H1 (cell line): ENCODE measurements around the gene C14orf132. TPM values are rescaled to one million over a fixed set of nuclear protein-coding genes. Genes with fewer than 3 reads are reported as not detected.

Experiments
- CTCF ChIA-PET: fragments of 300-600 bp; sonication (Branson Sonifier 250); formaldehyde crosslinking; loops from one replicate; lab custom pipeline; 2021; ENCODE audit not compliant: partially characterized antibody; lab: Charles Lee
- POLR2A ChIA-PET: fragments of 300-600 bp; sonication (Branson Sonifier 250); formaldehyde crosslinking; loops from one replicate; lab custom pipeline; 2021; ENCODE audit warnings: inconsistent platforms; ENCODE audit not compliant: partially characterized antibody; lab: Charles Lee
- DNase-seq, 2 experiments: peaks; one replicate each; pipeline versions ENCODE4 v3.0.0 to v3.0.0-alpha.2; 2010 to 2022; ENCODE audit warnings: low spot score in 2 of 2, low read depth in 1 of 2, mixed read lengths in 1 of 2
- FAIRE-seq: peaks from 2 replicates; lab custom pipeline; 2011; peaks lifted over from hg19 to GRCh38; lab: Jason Lieb, UNC
- H2AFZ ChIP-seq: 2 replicates; pipeline ENCODE4 v1.8.1; 2012; ENCODE audit warnings: low read length, inconsistent platforms
- H2AK5ac ChIP-seq: 2 replicates; pipeline ENCODE4 v1.6.1; 2013; ENCODE audit warnings: low read depth, low read length
- H2BK120ac ChIP-seq: replicated peaks from 2 replicates; pipeline ENCODE3; 2013; ENCODE audit warnings: low read depth, low read length, inconsistent platforms
- H2BK12ac ChIP-seq: 2 replicates; pipeline ENCODE4 v1.6.1; 2013; ENCODE audit warnings: low read depth, low read length
- H2BK15ac ChIP-seq: 2 replicates; pipeline ENCODE4 v1.6.1; 2013; ENCODE audit warnings: low read length
- H2BK20ac ChIP-seq: 2 replicates; pipeline ENCODE4 v1.6.1; 2013; ENCODE audit warnings: low read length
- H2BK5ac ChIP-seq: 2 replicates; pipeline ENCODE4 v1.6.1; 2013; ENCODE audit warnings: low read depth, low read length
- H3K14ac ChIP-seq: 2 replicates; pipeline ENCODE4 v1.6.1; 2013; ENCODE audit warnings: inconsistent platforms; ENCODE audit not compliant: insufficient read length
- H3K18ac ChIP-seq: 2 replicates; pipeline ENCODE4 v1.6.1; 2013; ENCODE audit warnings: low read length; ENCODE audit errors: extremely low read depth
- H3K23ac ChIP-seq: 2 replicates; pipeline ENCODE4 v1.6.1; 2013; ENCODE audit warnings: inconsistent platforms; ENCODE audit not compliant: insufficient read length
- H3K23me2 ChIP-seq: 2 replicates; pipeline ENCODE4 v1.6.1; 2013; ENCODE audit warnings: low read depth, low read length
- H3K27ac ChIP-seq: 2 replicates; pipeline ENCODE4 v1.6.1; 2011; ENCODE audit warnings: low read depth, low read length, inconsistent platforms
- H3K27me3 ChIP-seq, 4 experiments: replicated peaks in 1 of 4; 1 replicate in 1 of 4; 2 replicates in 3 of 4; pipeline versions ENCODE4 v1.6.1 to v1.8.1; 2011 to 2013; ENCODE audit warnings: low read length in 3 of 4, mild to moderate bottlenecking in 3 of 4, inconsistent platforms in 2 of 4, mixed read lengths in 2 of 4, moderate library complexity in 1 of 4; ENCODE audit not compliant: control insufficient read depth in 3 of 4, insufficient read depth in 3 of 4; ENCODE audit errors: extremely low read depth in 1 of 4
- H3K36me3 ChIP-seq, 4 experiments: 2 replicates each; pipeline versions ENCODE4 v1.6.1 to v1.8.1; 2011 to 2013; ENCODE audit warnings: mild to moderate bottlenecking in 4 of 4, low read length in 3 of 4, moderate library complexity in 2 of 4, control low read depth in 1 of 4, inconsistent platforms in 1 of 4; ENCODE audit not compliant: insufficient read depth in 4 of 4, control insufficient read depth in 2 of 4
- H3K4ac ChIP-seq: replicated peaks from 2 replicates; pipeline ENCODE3; 2013; ENCODE audit warnings: low read length, low read depth, mixed read lengths, inconsistent platforms; ENCODE audit not compliant: insufficient read length
- H3K4me1 ChIP-seq, 4 experiments: replicated peaks in 1 of 4; 1 replicate in 1 of 4; 2 replicates in 3 of 4; pipeline versions ENCODE4 v1.6.1 to v1.8.1; 2011 to 2013; ENCODE audit warnings: low read length in 3 of 4, inconsistent platforms in 2 of 4, mixed read lengths in 1 of 4; ENCODE audit not compliant: insufficient read depth in 4 of 4, control insufficient read depth in 3 of 4
- H3K4me2 ChIP-seq, 2 experiments: 2 replicates each; pipeline versions ENCODE4 v1.6.1 to v1.8.1; 2011 to 2013; ENCODE audit warnings: low read depth in 2 of 2, low read length in 2 of 2, control low read depth in 1 of 2, inconsistent platforms in 1 of 2, mild to moderate bottlenecking in 1 of 2; ENCODE audit not compliant: insufficient read depth in 1 of 2
- H3K4me3 ChIP-seq, 4 experiments: fragments of 200-600, 300-600 bp in 1 of 4; sonication (generic), shearing (Covaris generic), sonication (Bioruptor Twin) in 1 of 4; 2 replicates each; pipeline versions ENCODE4 v1.5.1 to v1.8.1; 2011 to 2016; ENCODE audit warnings: low read length in 4 of 4, low read depth in 3 of 4, control low read depth in 2 of 4, inconsistent platforms in 2 of 4, mild to moderate bottlenecking in 2 of 4, mixed read lengths in 1 of 4, moderate library complexity in 1 of 4; ENCODE audit not compliant: insufficient read depth in 2 of 4; ENCODE audit errors: extremely low read depth in 1 of 4
- H3K56ac ChIP-seq: replicated peaks from 2 replicates; pipeline ENCODE3; 2013; ENCODE audit warnings: low read depth, mild to moderate bottlenecking, mixed read lengths, low read length, inconsistent platforms; ENCODE audit not compliant: insufficient read length
- H3K79me1 ChIP-seq: 2 replicates; pipeline ENCODE4 v1.6.1; 2013; ENCODE audit warnings: low read depth, low read length, control low read depth
- H3K79me2 ChIP-seq, 2 experiments: 2 replicates each; pipeline versions ENCODE4 v1.6.1 to v1.8.1; 2012 to 2013; ENCODE audit warnings: low read length in 2 of 2, mild to moderate bottlenecking in 2 of 2, inconsistent platforms in 1 of 2; ENCODE audit not compliant: insufficient read depth in 2 of 2, control insufficient read depth in 1 of 2
- H3K9ac ChIP-seq, 4 experiments: replicated peaks in 1 of 4; 1 replicate in 1 of 4; 2 replicates in 3 of 4; pipeline versions ENCODE4 v1.6.1 to v1.8.1; 2011 to 2013; ENCODE audit warnings: low read depth in 3 of 4, low read length in 3 of 4, control low read depth in 2 of 4, mild to moderate bottlenecking in 2 of 4, moderate library complexity in 2 of 4, inconsistent platforms in 1 of 4; ENCODE audit errors: extremely low read depth in 1 of 4
- H3K9me3 ChIP-seq, 2 experiments: 2 replicates each; pipeline versions ENCODE4 v1.6.1 to v1.8.1; 2012 to 2013; ENCODE audit warnings: mild to moderate bottlenecking in 2 of 2, moderate library complexity in 2 of 2, control low read depth in 1 of 2, inconsistent platforms in 1 of 2, low read depth in 1 of 2, low read length in 1 of 2, mixed read lengths in 1 of 2; ENCODE audit not compliant: insufficient read depth in 2 of 2
- H4K20me1 ChIP-seq, 2 experiments: replicated peaks in 1 of 2; 2 replicates each; pipeline versions ENCODE3 to v1.8.1; 2011 to 2013; ENCODE audit warnings: inconsistent platforms in 2 of 2, low read length in 2 of 2, mild to moderate bottlenecking in 1 of 2; ENCODE audit not compliant: insufficient read depth in 2 of 2, control insufficient read depth in 1 of 2
- H4K5ac ChIP-seq: 2 replicates; pipeline ENCODE4 v1.6.1; 2013; ENCODE audit warnings: low read length, low read depth, mixed read lengths, inconsistent platforms; ENCODE audit not compliant: insufficient read length
- H4K8ac ChIP-seq: 2 replicates; pipeline ENCODE4 v1.8.0; 2013; ENCODE audit warnings: mild to moderate bottlenecking, moderate library complexity, low read length, inconsistent platforms; ENCODE audit not compliant: insufficient read depth; ENCODE audit errors: extremely low read depth
- H4K91ac ChIP-seq: replicated peaks from 2 replicates; pipeline ENCODE3; 2013; ENCODE audit warnings: low read length, mixed read lengths, inconsistent platforms; ENCODE audit not compliant: insufficient read length
- GABPA ChIP-seq: IDR thresholded peaks from 2 replicates; pipeline ENCODE4 v1.6.1; 2011; ENCODE audit warnings: mild to moderate bottlenecking, low read length, moderate library complexity, borderline replicate concordance; ENCODE audit not compliant: insufficient read depth
- WGBS, 2 experiments: shearing (Covaris generic) in 1 of 2; methylation state at CpG; one replicate each; pipeline versions ENCODE4 v1.1.6 to v1.1.7; 2013 to 2015; ENCODE audit warnings: low lambda C conversion rate in 2 of 2, mixed read lengths in 2 of 2, inconsistent platforms in 1 of 2, low coverage in 1 of 2, missing lambda C conversion rate in 1 of 2; ENCODE audit not compliant: insufficient replicate concordance in 2 of 2, insufficient coverage in 1 of 2, insufficient read length in 1 of 2; ENCODE audit errors: extremely low coverage in 1 of 2, missing lambda C conversion rate in 1 of 2; 5-methylcytosine and 5-hydroxymethylcytosine counted together
- polyA plus RNA-seq, 7 experiments: library from polyadenylated mRNA; depleted of rRNA in 3 of 7; stranded (reverse) in 5 of 7; unstranded in 2 of 7; fragments of >200 nt in 5 of 7; fragments of 200-250 nt in 2 of 7; gene quantifications; 1 replicate in 5 of 7; 2 replicates in 1 of 7; 4 replicates in 1 of 7; pipeline versions ENCODE4 v1.2.1 to v1.2.3, GENCODE V29; 2011 to 2013; ENCODE audit warnings: missing spikeins in 2 of 7, mixed read lengths in 2 of 7
- total RNA-seq: library from RNA; stranded (reverse); fragmentation: NEBNext Ultra II Directional; extraction: Animal tissue kit (Norgen Biotek cat#: 25700); gene quantifications from 2 replicates; pipeline ENCODE4 v1.2.1, GENCODE V29; 2021
- TF ChIP-seq, protein P1 (sequence below): IDR thresholded peaks from 2 replicates; pipeline ENCODE4 v1.6.1; 2012; ENCODE audit warnings: low read length, inconsistent platforms

C14orf132 gene
- total and polyA plus RNA-seq, 2 of the 8 experiments (the other 6 are each of a cell fraction or from before 2014, with no cell fraction given) = 11.7 to 32.5 TPM

DNA sequence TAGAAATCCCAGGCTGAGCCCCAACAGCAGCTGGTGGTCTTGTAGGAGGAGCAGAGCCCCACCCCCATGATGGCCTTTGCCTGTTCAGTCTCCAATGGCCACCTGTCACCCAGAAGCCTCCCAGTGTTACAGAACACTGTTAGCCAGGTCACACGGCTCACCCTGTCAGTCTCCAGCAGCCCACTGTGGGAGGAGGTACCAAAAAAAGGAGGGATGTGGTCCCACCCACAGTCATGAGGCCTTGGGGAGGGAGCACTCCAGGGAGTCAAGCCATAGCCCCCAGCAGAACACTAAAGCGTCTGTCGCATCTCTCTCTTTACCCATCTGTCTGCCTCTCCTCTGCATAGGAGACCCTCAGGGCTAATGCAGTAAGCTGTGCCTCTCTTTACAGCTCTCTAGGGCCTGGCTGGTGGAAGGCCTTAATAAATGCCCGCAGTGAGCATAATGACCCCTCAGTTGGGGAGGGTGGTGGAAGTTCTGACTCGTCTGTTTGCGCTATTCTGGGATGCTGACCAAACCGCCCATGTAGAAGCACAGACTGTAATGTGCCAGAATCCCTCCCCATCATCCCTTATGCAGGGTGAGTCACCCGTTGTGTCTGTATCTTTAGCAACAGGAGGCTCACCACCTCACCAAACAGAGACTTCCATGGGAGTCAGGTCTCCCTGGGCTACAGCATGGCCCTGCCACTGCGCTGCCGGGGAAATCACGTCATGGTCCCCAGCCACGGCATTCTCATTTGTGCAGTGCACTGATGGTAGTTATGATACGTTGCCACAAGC, 14.6 kb downstream of the C14orf132 start:
- Histone ChIP-seq H3K4me1 (no peaks in the 10 kb centered on the region; a peak in 2 of 7 replicates), H2AFZ (no peak overlapping the region), H3K4me3 (no peak overlapping the region), H3K23ac (no peak overlapping the region), H3K9ac (no peak overlapping the region), H3K4me2 (no peak overlapping the region), H3K18ac (no peak overlapping the region), H2BK12ac (no peak overlapping the region), H4K20me1 (peaks cover 8 to 11% of the 10 kb centered on the region in 2 experiments), H2AK5ac (no peak overlapping the region), H4K5ac (no peak overlapping the region), H2BK5ac (no peak overlapping the region), H3K27me3 (no peaks in the 10 kb centered on the region), H3K14ac (no peak overlapping the region), H3K56ac (no peak overlapping the region), H3K36me3 (peaks cover 0 to 4% (median 1%) of the 10 kb centered on the region in 4 experiments; a peak in 2 of 8 replicates), H3K27ac (no peak overlapping the region), H3K9me3 (no peaks in the 10 kb centered on the region), H2BK20ac (no peak overlapping the region), H4K91ac (no peak overlapping the region), H3K79me2 (no peaks in the 10 kb centered on the region), H3K23me2 (no peaks in the 10 kb centered on the region), H3K79me1 (no peaks in the 10 kb centered on the region), H2BK120ac (no peak overlapping the region), H4K8ac (no peak overlapping the region), H2BK15ac (no peak overlapping the region), H3K4ac (no peak overlapping the region)
- DNase-seq = peak in 1 of 2 experiments; percentile 35
- ChIA-PET POLR2A (no interaction called here), CTCF (interaction anchor here (1.1 to 1.4 kb wide), 6 partner anchors 45 to 492 kb away, joined by 3 read pairs; no protein-coding TSS in a partner anchor)
- WGBS, 2 experiments = 97% methylated on average over 13 of the region's 13 CpGs; no CpG with 5 or more reads in 1 of the 2 experiments
- FAIRE-seq = no peak
- TF ChIP-seq, protein P1, sequence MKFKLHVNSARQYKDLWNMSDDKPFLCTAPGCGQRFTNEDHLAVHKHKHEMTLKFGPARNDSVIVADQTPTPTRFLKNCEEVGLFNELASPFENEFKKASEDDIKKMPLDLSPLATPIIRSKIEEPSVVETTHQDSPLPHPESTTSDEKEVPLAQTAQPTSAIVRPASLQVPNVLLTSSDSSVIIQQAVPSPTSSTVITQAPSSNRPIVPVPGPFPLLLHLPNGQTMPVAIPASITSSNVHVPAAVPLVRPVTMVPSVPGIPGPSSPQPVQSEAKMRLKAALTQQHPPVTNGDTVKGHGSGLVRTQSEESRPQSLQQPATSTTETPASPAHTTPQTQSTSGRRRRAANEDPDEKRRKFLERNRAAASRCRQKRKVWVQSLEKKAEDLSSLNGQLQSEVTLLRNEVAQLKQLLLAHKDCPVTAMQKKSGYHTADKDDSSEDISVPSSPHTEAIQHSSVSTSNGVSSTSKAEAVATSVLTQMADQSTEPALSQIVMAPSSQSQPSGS = no peak
- TF ChIP-seq GABPA = no peak
